Measurements from ENCODE around the gene LDLRAD1.

LDLRAD1 gene

DNA sequence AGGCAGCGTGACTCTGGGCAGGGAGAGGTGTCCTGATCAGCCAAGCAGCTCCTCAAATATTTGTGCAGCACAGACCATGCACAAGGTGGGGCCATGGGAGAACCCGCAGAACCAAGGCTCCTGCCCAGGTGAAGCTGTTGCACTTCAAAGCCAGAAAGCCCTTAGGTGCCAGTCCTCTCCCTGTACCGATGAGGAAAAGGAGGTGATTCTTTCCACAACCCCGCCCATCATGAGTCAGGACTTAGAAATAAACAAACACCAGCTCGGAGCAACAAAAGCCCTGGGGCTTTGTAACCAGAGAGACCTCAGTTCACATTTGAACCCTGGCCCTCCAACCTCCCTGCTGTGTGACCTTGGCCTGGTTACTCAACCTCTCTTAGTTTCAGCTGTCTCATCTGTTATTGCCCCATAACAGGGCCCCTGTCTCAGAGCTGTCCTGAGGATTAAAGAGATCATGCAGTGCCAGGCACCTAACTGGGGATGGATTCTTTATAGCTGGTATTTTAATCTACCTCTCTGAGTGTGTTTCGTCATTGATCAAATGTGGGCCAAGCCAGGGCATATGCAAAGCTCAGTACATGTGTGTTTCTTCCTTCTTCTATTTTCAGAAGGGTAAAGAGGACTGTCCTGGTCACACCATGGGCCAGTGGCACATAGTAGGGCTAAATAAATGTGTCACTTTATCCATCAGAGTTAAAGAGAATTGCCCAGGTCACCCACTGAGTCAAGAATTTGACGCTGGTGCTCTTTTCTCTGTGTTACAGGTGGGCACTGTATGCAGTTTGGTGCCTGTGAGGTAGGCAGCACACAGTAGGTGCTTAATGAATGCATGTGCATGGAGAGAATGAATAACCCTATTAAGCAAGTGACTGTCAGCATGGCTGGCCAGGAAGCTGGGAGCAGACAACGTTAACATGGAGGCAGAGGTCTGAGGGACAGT lies 1.4 kb downstream of the LDLRAD1 start:
- Histone ChIP-seq H3K36me3 (no peaks in the 10 kb centered on the region), H3K4me2 (no peak overlapping the region), H3K4me1 (no peaks in the 10 kb centered on the region), H3K27ac (no peak overlapping the region), H4K20me1 (no peaks in the 10 kb centered on the region), H3K9ac (no peak overlapping the region), H3K4me3 (no peak overlapping the region), H3K27me3 (no peaks in the 10 kb centered on the region), H3K9me3 (no peaks in the 10 kb centered on the region)
- no peak for TF ChIP-seq Cebpa-rat (IDR thresholded peaks at IDR 0.05)

DNA sequence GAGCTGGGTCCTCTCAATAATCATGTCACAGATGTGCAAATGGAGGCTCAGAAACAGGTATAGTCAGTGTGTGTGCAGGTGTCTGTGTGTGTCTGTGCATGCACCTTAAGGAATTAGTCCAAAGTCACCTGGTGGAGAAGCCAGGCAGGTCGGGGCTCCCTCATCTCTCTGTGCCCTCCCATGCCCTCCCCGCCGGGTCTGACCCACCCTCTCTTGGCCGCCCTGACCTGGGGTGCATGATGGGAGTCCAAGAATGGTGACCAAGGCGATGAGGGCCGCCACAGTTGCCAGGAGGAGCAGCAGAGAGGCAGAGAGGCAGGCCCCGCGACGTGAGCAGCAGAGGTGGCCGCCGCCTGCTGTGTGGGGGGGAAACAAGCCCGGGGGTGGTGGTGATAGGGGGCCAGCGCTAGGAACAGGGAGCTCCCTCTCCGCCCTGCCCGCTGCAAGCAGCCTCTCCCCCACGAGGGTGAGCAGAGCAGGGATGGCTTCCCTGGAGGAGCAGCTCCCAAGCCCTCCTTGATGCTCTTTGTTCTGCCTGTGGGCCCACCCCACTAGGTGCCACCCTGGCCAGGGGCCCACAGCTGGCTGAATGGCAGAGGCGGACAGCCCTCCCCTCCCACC lies 3.9 kb downstream of the LDLRAD1 start:
- Histone ChIP-seq H3K4me2 (no peak overlapping the region), H3K4me3 (no peak overlapping the region), H3K9me3 (no peaks in the 10 kb centered on the region), H3K4me1 (no peaks in the 10 kb centered on the region), H3K9ac (no peak overlapping the region), H4K20me1 (no peaks in the 10 kb centered on the region), H3K27ac (no peak overlapping the region), H3K36me3 (no peaks in the 10 kb centered on the region), H3K27me3 (no peaks in the 10 kb centered on the region)
- TF ChIP-seq Cebpa-rat (IDR thresholded peaks at IDR 0.05): no peak

DNA sequence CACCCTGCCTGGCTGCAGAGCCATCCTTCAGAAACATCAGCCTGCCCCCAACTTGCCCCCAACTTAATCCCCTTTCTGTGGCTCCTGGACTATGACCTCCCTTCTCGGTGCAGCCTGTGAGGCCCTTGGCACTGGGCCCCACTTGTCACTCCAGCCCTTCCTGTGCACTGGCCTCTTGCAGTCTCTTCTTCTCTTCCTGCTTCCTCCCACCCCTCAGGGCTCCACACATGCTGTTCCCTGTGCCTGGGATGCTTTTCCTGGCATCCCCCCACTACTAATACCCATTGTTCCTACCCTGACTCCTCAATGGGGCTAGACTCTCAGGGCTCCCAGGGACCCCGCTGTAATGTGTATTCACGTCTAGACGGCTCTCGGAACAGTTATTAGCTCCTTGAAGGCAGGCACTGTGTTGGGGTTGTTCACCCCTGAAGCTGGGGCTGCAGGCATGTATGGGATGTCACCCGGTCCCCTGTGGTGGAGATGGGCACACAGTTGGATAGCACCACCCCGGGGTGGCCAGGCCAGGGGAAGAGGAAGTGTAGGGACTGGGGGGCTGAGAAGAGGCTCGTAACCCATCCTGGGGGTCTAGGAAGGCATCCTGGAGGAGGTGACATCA lies 4.5 kb downstream of the LDLRAD1 start:
- H3K4me2 ChIP-seq: no peak overlapping the region
- H3K27me3 ChIP-seq: no peaks in the 10 kb centered on the region
- no peaks in the 10 kb centered on the region for H3K9me3 ChIP-seq
- H3K27ac ChIP-seq: no peak overlapping the region
- no peak overlapping the region for H3K4me3 ChIP-seq
- H3K36me3 ChIP-seq: no peaks in the 10 kb centered on the region
- no peak overlapping the region for H3K9ac ChIP-seq
- H4K20me1 ChIP-seq: no peaks in the 10 kb centered on the region
- no peaks in the 10 kb centered on the region for H3K4me1 ChIP-seq
- TF ChIP-seq Cebpa-rat (IDR thresholded peaks at IDR 0.05): no peak

DNA sequence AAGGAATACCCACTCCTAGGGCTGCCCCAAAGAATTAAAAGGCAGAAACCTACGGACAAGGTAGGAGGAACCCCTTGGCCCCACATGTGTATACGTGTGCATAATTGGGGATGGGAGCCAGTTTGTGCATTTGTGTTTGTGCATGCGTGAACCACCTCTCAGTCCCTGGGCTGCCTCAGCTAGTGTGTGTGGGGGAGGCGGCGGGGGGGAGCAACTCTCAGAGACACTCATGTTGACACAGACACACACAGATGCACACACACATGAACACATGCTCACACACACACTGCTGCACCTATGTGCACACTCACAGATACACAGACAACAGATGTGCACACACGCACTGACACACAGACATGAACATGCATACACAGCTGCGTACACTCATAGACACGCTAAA lies 5.1 kb downstream of the LDLRAD1 start:
- H3K4me3 ChIP-seq: no peak overlapping the region
- H3K9ac ChIP-seq: no peak overlapping the region
- H3K36me3 ChIP-seq: no peaks in the 10 kb centered on the region
- TF ChIP-seq Cebpa-rat (IDR thresholded peaks at IDR 0.05): no peak
- no peaks in the 10 kb centered on the region for H3K27me3 ChIP-seq
- no peak overlapping the region for H3K27ac ChIP-seq
- no peak overlapping the region for H3K4me2 ChIP-seq
- H4K20me1 ChIP-seq: no peaks in the 10 kb centered on the region
- H3K4me1 ChIP-seq: no peaks in the 10 kb centered on the region
- H3K9me3 ChIP-seq: no peaks in the 10 kb centered on the region

DNA sequence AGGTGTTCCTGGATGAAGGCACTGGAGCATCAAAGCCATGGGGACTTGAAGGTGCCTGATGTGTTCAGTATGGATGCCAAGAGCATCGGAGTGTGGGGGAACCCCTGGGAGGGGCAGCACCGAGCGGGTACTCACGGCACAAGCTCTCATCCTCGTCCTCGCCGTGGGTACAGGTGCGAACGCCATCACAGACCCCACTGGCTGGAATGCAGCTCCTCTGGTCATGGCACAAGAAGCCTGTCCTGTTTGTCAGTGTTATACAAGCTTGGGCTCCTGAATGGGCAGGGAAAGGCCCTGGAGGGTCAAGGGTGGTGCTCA lies 6.0 kb downstream of the LDLRAD1 start:
- no peak for TF ChIP-seq Cebpa-rat (IDR thresholded peaks at IDR 0.05)
- no peak overlapping the region for H3K9ac ChIP-seq

DNA sequence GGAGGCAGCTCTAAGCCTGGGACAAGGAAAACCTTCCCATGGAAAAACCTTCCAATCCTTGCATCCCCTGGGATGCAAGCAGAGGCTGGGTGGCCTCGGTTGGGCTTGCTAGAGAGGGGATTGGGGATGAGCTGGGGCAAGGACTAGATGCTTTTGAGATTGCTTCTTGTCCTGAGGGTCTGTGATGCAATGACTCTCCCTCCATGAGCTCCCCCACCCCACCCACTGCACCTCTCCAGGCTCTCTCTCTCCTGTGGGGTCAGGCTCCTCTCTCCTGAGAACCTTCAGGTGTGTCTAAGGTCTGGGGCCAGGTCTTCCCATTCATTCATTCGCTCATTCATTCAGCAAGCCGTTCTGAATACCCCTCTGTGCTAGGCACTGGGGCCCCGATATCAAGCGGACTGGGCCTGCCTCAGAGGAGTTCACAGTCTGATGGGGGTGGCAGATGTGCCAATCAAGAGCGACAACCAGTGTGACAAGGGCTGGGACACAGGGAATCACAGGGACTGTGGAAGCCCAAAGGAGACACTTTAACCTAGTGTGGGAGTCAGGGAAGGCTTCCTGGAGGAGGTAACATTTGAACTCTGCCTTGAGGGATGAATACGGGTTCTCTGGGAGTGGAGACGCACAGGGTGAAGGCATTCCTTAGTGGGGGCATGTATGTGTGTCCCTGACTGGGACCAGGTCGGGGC lies 6.5 kb downstream of the LDLRAD1 start:
- no peak overlapping the region for H3K27ac ChIP-seq
- no peaks in the 10 kb centered on the region for H3K36me3 ChIP-seq
- H3K4me2 ChIP-seq: no peak overlapping the region
- no peaks in the 10 kb centered on the region for H3K27me3 ChIP-seq
- no peak for TF ChIP-seq Cebpa-rat (IDR thresholded peaks at IDR 0.05)
- H3K9me3 ChIP-seq: no peaks in the 10 kb centered on the region
- H3K9ac ChIP-seq: no peak overlapping the region
- H3K4me3 ChIP-seq: no peak overlapping the region
- H4K20me1 ChIP-seq: no peaks in the 10 kb centered on the region
- H3K4me1 ChIP-seq: no peaks in the 10 kb centered on the region

More for the DNA sequence above, 6.0 kb downstream of the LDLRAD1 start:
- H4K20me1 ChIP-seq: no peaks in the 10 kb centered on the region
- H3K27me3 ChIP-seq: no peaks in the 10 kb centered on the region
- H3K4me1 ChIP-seq: no peaks in the 10 kb centered on the region
- H3K4me3 ChIP-seq: no peak overlapping the region
- no peaks in the 10 kb centered on the region for H3K36me3 ChIP-seq
- no peak overlapping the region for H3K27ac ChIP-seq
- no peak overlapping the region for H3K4me2 ChIP-seq
- H3K9me3 ChIP-seq: no peaks in the 10 kb centered on the region

DNA sequence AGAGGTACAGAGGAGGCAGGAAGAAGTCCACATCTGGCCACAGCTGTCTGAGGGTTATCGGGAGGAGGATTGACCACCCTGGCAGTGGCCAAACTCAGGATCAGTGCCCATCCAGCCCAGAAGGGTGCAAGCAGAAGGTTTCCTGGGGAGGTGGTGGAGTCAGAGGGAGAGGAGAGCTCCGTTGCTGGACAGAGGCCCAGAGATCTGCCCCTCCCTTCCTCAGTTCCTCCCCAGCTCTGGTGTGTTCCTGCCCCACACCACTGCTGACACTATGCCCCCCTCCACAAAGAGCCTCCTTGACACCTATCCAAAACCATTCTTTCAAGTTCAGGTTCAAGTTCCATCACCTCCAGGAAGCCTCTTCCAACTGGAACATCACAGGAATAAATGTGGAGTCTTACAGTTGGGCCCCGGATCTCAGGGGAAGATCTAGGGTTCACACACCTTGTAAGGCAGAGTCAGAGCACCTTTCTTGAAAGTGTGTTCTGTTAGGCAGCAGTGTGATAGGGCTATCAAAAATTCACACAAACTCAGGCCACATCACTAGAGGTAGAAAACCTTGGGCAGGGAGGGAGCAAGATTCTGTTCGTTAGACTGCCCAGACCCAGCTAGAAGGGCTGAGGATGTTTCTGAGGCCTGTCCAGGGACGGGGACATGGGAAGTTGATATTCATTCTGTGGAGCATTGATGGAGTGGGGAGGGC lies 7.4 kb downstream of the LDLRAD1 start:
- Histone ChIP-seq H3K36me3 (no peaks in the 10 kb centered on the region), H3K27me3 (no peaks in the 10 kb centered on the region), H3K27ac (no peak overlapping the region), H3K4me1 (no peaks in the 10 kb centered on the region), H3K9ac (no peak overlapping the region), H3K4me3 (no peak overlapping the region), H3K9me3 (no peaks in the 10 kb centered on the region), H4K20me1 (no peaks in the 10 kb centered on the region), H3K4me2 (no peak overlapping the region)
- no peak for TF ChIP-seq Cebpa-rat (IDR thresholded peaks at IDR 0.05)

DNA sequence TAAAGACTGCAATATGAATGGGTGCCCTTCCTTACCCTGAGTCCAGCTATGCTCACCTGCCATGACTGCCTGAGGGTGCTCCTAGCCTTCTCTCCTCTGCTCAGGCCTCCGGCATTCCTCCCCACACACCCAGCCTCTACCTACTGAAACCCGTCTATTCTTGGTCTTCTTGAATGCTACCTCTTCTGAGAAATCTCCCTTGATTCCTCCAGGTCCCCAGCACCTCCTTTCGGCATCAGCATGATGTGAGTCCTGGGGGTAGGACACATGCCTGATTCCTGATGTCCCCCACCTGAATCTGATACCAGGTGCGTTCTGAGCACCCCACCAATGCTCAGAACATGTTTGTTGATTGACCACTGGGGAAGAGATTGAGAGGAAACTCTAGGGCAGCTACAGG lies 8.6 kb downstream of the LDLRAD1 start:
- TF ChIP-seq Cebpa-rat (IDR thresholded peaks at IDR 0.05): no peak
- H3K27ac ChIP-seq: no peak overlapping the region
- H3K27me3 ChIP-seq: no peaks in the 10 kb centered on the region
- H3K9me3 ChIP-seq: peaks cover 3% of the 10 kb centered on the region; the same call in 1 of the 2 replicates
- H4K20me1 ChIP-seq: no peaks in the 10 kb centered on the region
- H3K9ac ChIP-seq: no peak overlapping the region
- no peaks in the 10 kb centered on the region for H3K36me3 ChIP-seq
- no peaks in the 10 kb centered on the region for H3K4me1 ChIP-seq
- H3K4me3 ChIP-seq: no peak overlapping the region
- no peak overlapping the region for H3K4me2 ChIP-seq

DNA sequence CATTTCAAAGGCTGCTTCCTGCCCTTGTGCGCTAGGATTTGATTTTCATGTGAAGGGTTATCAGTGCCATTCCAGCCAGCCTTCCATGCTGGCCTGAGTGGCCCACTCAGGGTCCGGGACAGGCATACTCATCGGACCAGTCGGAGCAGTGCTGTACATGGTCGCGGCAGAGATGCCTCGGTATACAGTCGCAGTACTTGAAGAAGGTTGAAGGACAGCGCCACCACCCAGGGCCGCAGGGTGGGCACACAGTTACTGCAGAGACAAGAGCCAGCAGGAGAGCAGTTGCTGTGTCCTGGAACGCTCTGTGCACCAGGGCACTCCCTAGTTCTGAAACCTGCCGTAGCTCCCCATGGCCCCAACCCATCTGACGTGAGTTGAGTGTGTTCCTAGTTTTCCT lies 9.1 kb downstream of the LDLRAD1 start:
- no peaks in the 10 kb centered on the region for H4K20me1 ChIP-seq
- no peaks in the 10 kb centered on the region for H3K27me3 ChIP-seq
- no peak overlapping the region for H3K4me3 ChIP-seq
- H3K9me3 ChIP-seq: peaks cover 9% of the 10 kb centered on the region; the same call in 1 of the 2 replicates
- no peak overlapping the region for H3K9ac ChIP-seq
- H3K36me3 ChIP-seq: no peaks in the 10 kb centered on the region
- no peaks in the 10 kb centered on the region for H3K4me1 ChIP-seq
- no peak for TF ChIP-seq Cebpa-rat (IDR thresholded peaks at IDR 0.05)
- no peak overlapping the region for H3K27ac ChIP-seq
- no peak overlapping the region for H3K4me2 ChIP-seq
